GM21447 (cell line): ENCODE data around the gene IL2RG.

Experiments used
- ATAC-seq: cut with Tn5 transposase; IDR thresholded peaks from one replicate; pipeline ENCODE4 v1.9.1; 2021; ENCODE audit not compliant: unreplicated experiment

The IL2RG gene

DNA sequence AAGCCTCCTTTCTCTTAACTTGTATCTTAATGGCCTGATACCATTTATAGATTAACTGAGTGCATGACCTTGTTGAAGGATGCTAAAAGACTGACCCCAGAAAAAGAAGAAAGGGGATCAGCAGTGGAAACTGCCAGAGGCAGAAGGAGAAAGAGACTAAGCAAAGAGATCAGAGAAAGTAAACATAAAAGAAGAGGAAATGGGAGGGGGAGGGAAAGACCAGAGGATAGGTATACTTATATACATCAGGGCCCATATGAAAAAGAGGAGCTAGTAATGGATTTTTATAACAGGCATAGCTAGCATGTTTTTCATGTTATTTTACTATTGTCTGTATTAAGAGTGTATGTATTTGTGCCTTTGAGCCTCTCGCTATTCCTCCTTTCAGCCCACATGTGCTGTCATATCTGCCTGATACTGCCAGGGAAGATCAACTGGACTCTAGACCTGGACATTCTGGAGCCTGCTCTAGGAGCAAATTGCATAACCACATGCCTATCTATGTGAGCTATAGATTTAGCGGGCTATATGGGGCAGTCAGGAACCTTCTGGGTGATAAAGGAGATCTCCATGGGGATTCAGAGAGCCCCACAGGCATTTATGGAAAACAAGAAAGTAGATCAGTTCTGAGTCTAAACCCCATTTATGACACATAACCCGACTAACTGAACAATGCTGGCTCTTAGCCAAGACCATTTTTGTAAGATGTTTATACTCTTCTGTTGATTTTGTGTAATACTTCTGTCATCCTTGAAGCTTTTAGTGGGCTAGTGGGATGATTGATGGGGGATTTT, 29.9 kb downstream of the IL2RG start:
- no peak for ATAC-seq

DNA sequence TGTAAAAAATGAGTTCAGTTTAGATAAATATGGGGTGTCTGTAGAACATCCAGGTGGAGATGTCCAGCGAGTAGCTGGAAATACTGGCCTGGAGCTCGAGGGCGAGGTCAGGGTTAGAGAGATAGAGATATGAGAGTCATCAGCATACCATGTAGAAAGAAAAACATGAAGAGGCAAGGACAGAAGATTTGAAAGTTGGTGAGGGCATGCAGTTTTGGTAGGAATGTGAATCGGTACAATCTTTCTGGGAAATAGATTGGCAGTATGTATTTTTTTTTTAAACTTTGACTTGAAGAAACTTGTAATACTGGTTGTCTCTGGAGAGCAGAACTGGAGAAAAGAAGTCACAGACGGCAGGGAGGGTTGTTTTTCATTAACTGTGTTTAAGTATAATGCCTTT, 40.8 kb downstream of the IL2RG start:
- ATAC-seq, result no peak

DNA sequence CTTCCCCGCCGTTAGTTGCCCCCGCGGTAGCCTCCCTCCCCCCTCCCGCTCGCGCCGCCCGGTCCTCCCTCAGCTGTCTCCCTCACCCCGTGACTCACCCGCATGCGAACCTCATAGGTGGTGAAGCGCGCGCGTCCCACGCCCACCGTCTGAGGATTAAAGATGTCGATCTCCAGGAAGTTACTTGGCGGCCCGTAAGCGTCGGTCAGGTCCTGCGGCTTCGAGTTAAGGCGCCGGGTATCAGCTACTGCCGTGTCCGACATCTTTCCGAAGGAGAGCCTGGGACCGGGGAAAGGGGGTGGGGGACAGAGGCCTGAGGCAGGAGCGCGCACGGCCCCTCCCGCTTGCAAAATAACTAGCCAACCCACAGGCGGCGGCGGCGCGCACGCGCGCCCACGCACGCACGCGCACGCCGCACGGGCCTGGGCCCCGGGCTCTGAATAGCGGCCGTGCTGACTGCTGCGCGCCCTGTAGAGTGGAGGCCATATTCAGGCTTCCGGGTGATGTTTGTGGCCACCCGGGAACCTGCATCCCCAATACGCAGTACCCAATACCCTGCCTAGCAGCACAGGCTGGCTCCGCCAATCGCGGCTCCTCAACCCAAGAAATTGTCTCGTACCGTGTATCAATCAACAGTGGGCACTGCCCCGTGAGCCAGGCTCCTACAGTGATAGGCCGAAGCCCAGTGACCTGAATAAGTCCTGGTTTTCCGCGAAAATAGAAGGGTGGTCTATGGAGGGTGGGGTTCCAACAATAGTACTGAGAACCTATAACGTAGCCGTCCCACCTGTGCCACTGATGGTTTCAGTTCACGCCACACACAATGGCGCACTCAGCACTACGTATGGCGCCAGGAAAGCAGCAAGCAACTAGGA, 43.1 kb downstream of the IL2RG start, which contains the start of gene SNX12:
Gene SNX12 (minus strand): TSS at position 291 of the 875 bp plus-strand sequence. CDS start 28 bp downstream, at position 263.
- peak; percentile 96 for ATAC-seq

DNA sequence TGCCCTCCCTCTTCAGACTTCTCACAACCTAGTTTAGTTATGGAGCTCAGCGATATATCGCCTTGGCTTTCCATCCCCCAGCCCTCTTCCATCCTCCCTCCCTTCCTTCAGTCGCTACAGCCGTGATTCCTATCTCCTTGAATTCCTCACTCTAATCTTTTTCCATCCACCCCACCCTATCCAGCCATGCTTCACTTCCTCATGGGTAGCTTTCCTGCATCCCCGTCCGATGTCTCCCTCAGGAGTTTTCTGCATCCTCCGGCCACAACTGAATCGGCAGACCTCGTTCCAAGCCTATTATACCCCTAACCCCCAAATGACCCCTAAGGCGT, 43.7 kb downstream of the IL2RG start:
- ATAC-seq, result no peak

DNA sequence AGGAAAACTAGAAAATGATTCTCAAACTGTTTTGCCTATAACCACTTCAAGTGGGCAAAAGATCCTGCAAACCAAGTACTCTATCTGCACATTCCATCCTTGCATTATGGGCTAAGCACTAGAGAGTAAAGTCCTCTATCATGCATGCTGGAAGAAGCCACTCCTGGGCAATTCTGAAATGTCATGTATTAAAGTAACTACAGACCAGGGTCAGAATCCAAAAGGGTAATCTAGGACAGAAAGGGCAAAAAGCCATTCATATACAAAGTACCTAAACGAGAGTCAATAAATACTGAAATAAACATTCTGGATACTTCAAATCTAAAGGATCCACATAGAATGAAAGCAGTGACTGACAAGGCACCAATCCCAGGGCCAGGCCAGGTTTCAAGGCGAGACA, 44.3 kb downstream of the IL2RG start:
- ATAC-seq, result no peak

DNA sequence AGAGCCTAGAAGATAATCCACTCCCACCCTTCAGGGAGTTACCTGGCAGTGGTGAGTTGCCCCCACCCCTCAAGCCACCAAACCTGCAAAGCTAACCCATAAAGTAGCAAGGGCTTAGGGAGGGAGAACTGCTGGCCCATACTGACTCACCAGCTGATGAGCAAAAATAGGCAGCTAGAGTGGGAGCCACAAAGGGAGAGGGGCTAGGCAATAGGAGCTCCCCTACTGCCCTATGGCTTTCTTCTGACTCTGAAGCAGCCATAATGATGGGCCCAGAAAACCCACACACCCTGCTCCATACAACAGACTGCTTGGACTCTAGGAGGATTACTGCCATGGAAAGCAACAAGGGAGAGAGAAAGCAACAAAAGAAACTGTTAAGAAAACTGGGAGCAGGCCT, 51.2 kb downstream of the IL2RG start:
- ATAC-seq, result no peak

DNA sequence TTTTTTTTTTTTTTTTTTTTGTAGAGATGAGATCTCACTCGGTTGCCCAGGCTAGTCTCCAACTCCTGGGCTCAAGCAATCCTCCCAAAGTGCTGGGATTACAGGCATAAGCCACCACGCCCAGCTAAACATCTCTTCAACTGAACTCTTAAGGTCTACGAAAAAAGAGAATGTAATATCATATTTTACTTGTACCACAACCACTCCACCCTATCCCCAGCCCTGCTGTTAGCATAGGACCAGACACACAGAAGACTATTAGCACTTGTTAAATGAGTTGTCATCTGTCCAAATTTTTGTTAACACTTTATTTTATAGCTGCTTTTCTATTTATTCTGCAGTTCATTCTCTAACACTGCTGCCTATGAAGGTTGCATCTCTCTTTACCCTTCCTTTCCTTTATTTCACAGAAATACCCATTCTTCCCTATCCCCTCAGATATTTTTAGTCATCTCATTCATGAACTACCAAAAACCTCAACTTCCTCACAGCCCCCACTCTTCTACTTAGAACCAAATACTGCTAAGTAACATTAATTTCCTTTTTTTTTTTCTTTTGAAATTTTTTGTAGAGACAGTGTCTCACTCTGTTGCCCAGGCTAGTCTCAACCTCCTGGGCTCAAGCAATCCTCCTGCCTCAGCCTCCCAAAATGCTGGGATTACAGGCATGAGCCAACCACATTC, 53.4 kb downstream of the IL2RG start:
- ATAC-seq, result no peak
